GM12878 (cell line): ENCODE measurements around the gene UBR3. TPM values are rescaled to one million over a fixed set of nuclear protein-coding genes. Genes with fewer than 3 reads are reported as not detected.

ENCODE experiments used
- ATAC-seq: fragments of 200-7000 bp; cut with Tn5 transposase; 3 replicates; pipeline ENCODE4 v1.9.1; 2020; ENCODE audit warnings: mild to moderate bottlenecking, moderate library complexity
- BruUV-seq: library from RNA; stranded (reverse); fragments of 400-500 nt; replicated peaks from 2 replicates; lab custom pipeline; 2021; lab: Mats Ljungman, UMichigan
- CTCF ChIA-PET: fragments of 300-600 bp; sonication (Branson Sonifier 250); formaldehyde crosslinking; extraction: SDS; loops from one replicate; lab custom pipeline; 2021; ENCODE audit warnings: inconsistent platforms; lab: Yijun Ruan, JAX
- POLR2A ChIA-PET: fragments of 350-600 bp; formaldehyde crosslinking; extraction: SDS; loops from one replicate; lab custom pipeline; 2021; ENCODE audit warnings: inconsistent platforms; lab: Charles Lee
- RAD21 ChIA-PET: fragments of 300-600 bp; sonication (Branson Sonifier 250); formaldehyde crosslinking; loops from one replicate; lab custom pipeline; 2023; ENCODE audit warnings: antibody characterized with exemption; ENCODE audit not compliant: unreplicated experiment; lab: Charles Lee
- SMC1A ChIA-PET: fragments of 300-600 bp; sonication (Branson Sonifier 250); formaldehyde crosslinking; loops from one replicate; lab custom pipeline; 2023; ENCODE audit not compliant: unreplicated experiment, uncharacterized antibody; lab: Charles Lee
- DNase-seq: peaks from one replicate; pipeline ENCODE4 v3.0.0-alpha.2; 2011; ENCODE audit warnings: low read depth, low spot score
- FAIRE-seq: peaks from 3 replicates; lab custom pipeline; 2011; peaks lifted over from hg19 to GRCh38; lab: Jason Lieb, UNC
- H2AFZ ChIP-seq: 2 replicates; pipeline ENCODE4 v1.6.0; 2011; ENCODE audit warnings: low read depth, low read length, control low read depth; ENCODE audit not compliant: control insufficient read depth
- H3K27ac ChIP-seq: 2 replicates; pipeline ENCODE4 v1.5.1; 2011; ENCODE audit warnings: control low read depth; ENCODE audit not compliant: control insufficient read depth, insufficient read depth
- H3K27me3 ChIP-seq, 2 experiments: replicated peaks in 1 of 2; 2 replicates each; pipeline versions ENCODE4 v1.6.0 to v1.6.1; 2011; ENCODE audit warnings: low read length in 1 of 2; ENCODE audit not compliant: control insufficient read depth in 2 of 2, insufficient read depth in 2 of 2
- H3K36me3 ChIP-seq, 2 experiments: 2 replicates each; pipeline ENCODE4 v1.5.1; 2011; ENCODE audit warnings: low read length in 1 of 2; ENCODE audit not compliant: control insufficient read depth in 2 of 2, insufficient read depth in 2 of 2
- H3K4me1 ChIP-seq: 2 replicates; pipeline ENCODE4 v1.6.1; 2011; ENCODE audit warnings: mild to moderate bottlenecking, low read length, moderate library complexity, mixed read lengths; ENCODE audit not compliant: control insufficient read depth, insufficient read depth
- H3K4me2 ChIP-seq: 2 replicates; pipeline ENCODE4 v1.6.0; 2011; ENCODE audit warnings: control low read depth; ENCODE audit not compliant: control insufficient read depth, insufficient read depth
- H3K4me3 ChIP-seq: fragments of 200-600 bp; sonication (generic); 2 replicates; pipeline ENCODE4 v1.5.1; 2016
- H3K79me2 ChIP-seq: 2 replicates; pipeline ENCODE4 v1.6.0; 2011; ENCODE audit warnings: low read length; ENCODE audit not compliant: control insufficient read depth, insufficient read depth
- H3K9ac ChIP-seq: 2 replicates; pipeline ENCODE4 v1.8.0; 2011; ENCODE audit warnings: low read length, control low read depth, mixed read lengths; ENCODE audit not compliant: control insufficient read depth, insufficient read depth
- H3K9me3 ChIP-seq: replicated peaks from 3 replicates; pipeline ENCODE4 v1.5.1; 2011; ENCODE audit warnings: mild to moderate bottlenecking, low read length; ENCODE audit not compliant: control insufficient read depth, insufficient read depth
- H4K20me1 ChIP-seq: 2 replicates; pipeline ENCODE4 v1.6.0; 2011; ENCODE audit not compliant: control insufficient read depth, insufficient read depth
- BHLHE40 ChIP-seq, 2 experiments: fragments of 450-650 bp in 1 of 2; IDR thresholded peaks; 2 replicates each; pipeline ENCODE4 v1.6.1; 2011 to 2017; ENCODE audit warnings: low read depth in 2 of 2, borderline replicate concordance in 1 of 2, improper control_type of control experiment in 1 of 2, low read length in 1 of 2, mild to moderate bottlenecking in 1 of 2
- GABPA ChIP-seq: IDR thresholded peaks from 2 replicates; pipeline ENCODE4 v1.6.1; 2014; ENCODE audit warnings: antibody characterized with exemption, low read depth, mild to moderate bottlenecking, inconsistent platforms
- KDM1A ChIP-seq: fragments of 200-600 bp; sonication (generic); IDR thresholded peaks from 2 replicates; pipeline ENCODE4 v1.6.1; 2016; ENCODE audit warnings: borderline replicate concordance
- MTA2 ChIP-seq: fragments of 450-650 bp; IDR thresholded peaks from 2 replicates; pipeline ENCODE4 v1.6.1; 2016; ENCODE audit warnings: low read depth, mild to moderate bottlenecking, moderate library complexity
- MXI1 ChIP-seq: fragments of 150-350 bp; IDR thresholded peaks from 2 replicates; pipeline ENCODE4 v1.6.1; 2011; ENCODE audit warnings: low read depth, mild to moderate bottlenecking, inconsistent platforms, low read length, improper control_type of control experiment
- NFYA ChIP-seq: IDR thresholded peaks from 2 replicates; pipeline ENCODE4 v1.6.1; 2011; ENCODE audit warnings: low read depth, mild to moderate bottlenecking, low read length, improper control_type of control experiment, borderline replicate concordance
- NR2C2 ChIP-seq: IDR thresholded peaks from 2 replicates; pipeline ENCODE4 v1.6.1; 2011; ENCODE audit warnings: borderline replicate concordance, low read depth; ENCODE audit not compliant: control insufficient read depth, insufficient read length
- PAX5 ChIP-seq: IDR thresholded peaks from 2 replicates; pipeline ENCODE4 v1.6.1; 2011; ENCODE audit warnings: low read depth, low read length, borderline replicate concordance
- WGBS: methylation state at CpG from one replicate; pipeline ENCODE4 v1.1.6; 2016; ENCODE audit warnings: low lambda C conversion rate; ENCODE audit not compliant: insufficient replicate concordance, insufficient coverage; ENCODE audit errors: missing lambda C conversion rate; 5-methylcytosine and 5-hydroxymethylcytosine counted together
- in situ Hi-C: fragments of 300-500 bp; cut with MboI; formaldehyde crosslinking; loops from 9 replicates; pipeline ENCODE4 v1.14.3; 2018; ENCODE audit warnings: mixed read lengths
- intact Hi-C: fragments of 100-400 bp; cut with micrococcal nuclease; formaldehyde crosslinking; loops from one replicate; pipeline ENCODE4 v1.14.2; 2022; ENCODE audit not compliant: unreplicated experiment
- polyA plus RNA-seq, 11 experiments: library from polyadenylated mRNA; depleted of rRNA in 4 of 11; unstranded in 6 of 11; stranded (reverse) in 5 of 11; fragments of >200 nt; fragmentation: Nextera tagmentation in 4 of 11; fragmentation: Illumina TruSeq in 1 of 11; extraction: Ambion mirVana in 4 of 11; extraction: Trizol in 1 of 11; gene quantifications; 1 replicate in 1 of 11; 2 replicates in 10 of 11; pipeline versions ENCODE4 v1.2.1 to v1.2.3, GENCODE V29; 2011 to 2016; ENCODE audit warnings: inconsistent platforms in 2 of 11, missing spikeins in 2 of 11, low read depth in 1 of 11
- total RNA-seq, 4 experiments: library from RNA; depleted of rRNA in 3 of 4; stranded (reverse); fragments of >200 nt in 3 of 4; fragmentation: Illumina TruSeq in 1 of 4; extraction: Trizol in 1 of 4; gene quantifications; 2 replicates each; pipeline versions ENCODE4 v1.2.1 to v1.2.3, GENCODE V29; 2013 to 2021

UBR3 gene
- total and polyA plus RNA-seq, 10 of the 15 experiments (the other 5 are each of a cell fraction or from before 2014, with no cell fraction given): 3.8 to 22.9 (median 11.2) TPM

DNA sequence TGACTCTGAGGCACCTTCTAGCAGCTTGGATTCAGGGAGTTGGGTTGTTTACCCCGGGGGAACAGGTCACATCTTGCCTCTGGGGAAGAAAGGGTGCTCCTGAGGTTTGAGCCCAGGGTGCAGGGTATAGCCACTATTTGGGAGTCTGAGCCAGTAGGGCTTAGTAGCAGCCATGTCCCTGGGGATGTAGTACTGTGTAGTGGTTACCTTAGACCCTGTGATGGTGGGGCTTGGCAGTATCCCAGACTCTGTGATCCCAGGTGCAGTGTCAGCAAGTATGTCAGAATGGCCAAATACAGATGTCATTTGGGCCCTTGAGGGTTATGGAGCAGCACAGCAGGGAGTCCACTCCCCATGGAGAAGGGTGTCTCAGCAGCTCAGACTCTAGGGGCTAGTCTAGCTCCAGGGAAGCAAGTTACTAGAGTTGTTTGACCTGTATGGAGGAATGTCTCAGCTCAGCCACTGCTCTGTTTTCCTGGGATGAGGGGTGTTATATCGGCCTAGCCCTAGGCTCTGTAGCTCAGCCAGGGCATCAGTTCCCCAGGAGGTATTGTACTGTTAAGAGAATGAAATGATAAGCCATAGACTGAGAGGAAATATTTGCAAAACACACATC lies 151.3 kb downstream of the UBR3 start:
- FAIRE-seq (peak; percentile 62), DNase-seq (no peak), ATAC-seq (no peak)
- CTCF ChIA-PET: interaction anchor here (1.1 kb wide), 1 partner anchor 42 kb away, joined by 3 read pairs; no protein-coding TSS in a partner anchor
- Histone ChIP-seq H2AFZ (no peak overlapping the region), H3K36me3 (no peaks in the 10 kb centered on the region; a peak in 2 of 4 replicates), H3K9ac (no peak overlapping the region), H4K20me1 (no peaks in the 10 kb centered on the region), H3K4me2 (no peak overlapping the region), H3K4me3 (no peak overlapping the region), H3K4me1 (no peaks in the 10 kb centered on the region), H3K9me3 (peaks cover 12% of the 10 kb centered on the region), H3K27ac (no peak overlapping the region), H3K27me3 (no peaks in the 10 kb centered on the region), H3K79me2 (no peaks in the 10 kb centered on the region)
- WGBS: 98% methylated on average over 2 of the region's 2 CpGs
- RAD21 ChIA-PET: no interaction called here
- POLR2A ChIA-PET: no interaction called here
- in situ Hi-C loops (no loop called here), intact Hi-C loops (no loop called here)
- no TSS peak for BruUV-seq
- SMC1A ChIA-PET: interaction anchor here (1.2 to 1.4 kb wide), 2 partner anchors 10 to 188 kb away, joined by 3 to 4 read pairs; no protein-coding TSS in a partner anchor
- no peak for TF ChIP-seq BHLHE40 (IDR thresholded peaks at IDR 0.05; ENCODE audit: borderline replicate concordance in 1 of 2, low read depth in 2 of 2, low read length in 1 of 2)
- TF ChIP-seq NFYA: no peak
- TF ChIP-seq PAX5: no peak
- no peak for TF ChIP-seq MXI1
- TF ChIP-seq KDM1A: no peak
- no peak for TF ChIP-seq NR2C2
- no peak for TF ChIP-seq MTA2
- no peak for TF ChIP-seq GABPA
- TF ChIP-seq, all 136 proteins: peak for 0
